GM19438 (cell line): Measurements from ENCODE around the gene TOM1L1.

Experiments
- ATAC-seq: cut with Tn5 transposase; IDR thresholded peaks from one replicate; pipeline ENCODE4 v1.9.1; 2021; ENCODE audit warnings: low read depth; ENCODE audit not compliant: unreplicated experiment

The TOM1L1 gene

DNA sequence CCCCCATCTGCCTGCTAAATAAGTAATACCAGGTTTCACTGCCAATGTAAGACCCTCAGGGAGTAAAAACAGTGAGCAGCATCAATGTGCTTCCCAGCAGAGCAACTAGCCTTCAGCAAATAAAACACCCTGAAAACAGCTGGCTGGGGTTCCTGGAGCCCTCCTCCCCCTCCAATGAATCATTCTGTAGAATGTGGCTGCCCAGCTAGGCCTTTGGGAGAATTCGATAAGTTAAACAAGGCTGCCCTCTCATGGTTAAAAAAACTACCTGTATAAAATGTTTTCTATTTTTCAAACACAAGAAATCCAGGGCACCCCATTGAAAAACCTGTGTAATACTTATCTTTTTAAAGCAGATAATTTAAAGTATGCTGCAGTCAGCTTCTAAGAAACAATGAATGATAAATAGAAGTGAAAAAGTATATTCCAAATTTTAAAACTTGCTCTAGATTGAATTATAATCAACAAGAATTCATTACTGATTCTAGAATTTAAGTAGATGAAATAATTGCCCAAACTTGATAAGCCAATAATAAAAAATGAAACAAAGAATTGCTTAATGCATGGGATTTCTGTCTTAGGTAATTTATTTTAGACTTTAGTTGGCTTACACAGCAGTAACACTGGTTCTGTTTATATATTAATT is 9.4 kb upstream of the TOM1L1 start:
- ATAC-seq, result no peak

DNA sequence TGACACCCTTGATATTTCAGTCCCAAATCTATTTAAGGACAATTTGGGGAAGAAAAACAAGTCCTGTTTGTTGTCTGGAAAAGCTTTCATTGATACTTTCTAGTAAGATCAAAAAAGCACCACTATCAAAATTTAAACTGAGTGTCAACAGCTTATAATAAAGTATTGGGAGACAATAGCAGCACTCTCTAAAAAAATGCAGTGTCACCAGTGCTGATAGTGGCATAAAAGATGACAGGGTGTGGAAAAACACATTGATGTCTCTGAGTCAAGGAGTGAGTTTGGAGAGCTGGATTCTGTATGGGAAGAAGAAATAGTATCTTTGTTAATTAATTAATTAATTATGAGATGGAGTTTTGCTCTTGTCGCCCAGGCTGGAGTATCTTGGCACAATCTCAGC is 8.3 kb upstream of the TOM1L1 start:
- ATAC-seq, result no peak

- no peak for ATAC-seq
Observed at GRCh38 chr17:54898576-54898975, 2.1 kb upstream of the TOM1L1 start.

DNA sequence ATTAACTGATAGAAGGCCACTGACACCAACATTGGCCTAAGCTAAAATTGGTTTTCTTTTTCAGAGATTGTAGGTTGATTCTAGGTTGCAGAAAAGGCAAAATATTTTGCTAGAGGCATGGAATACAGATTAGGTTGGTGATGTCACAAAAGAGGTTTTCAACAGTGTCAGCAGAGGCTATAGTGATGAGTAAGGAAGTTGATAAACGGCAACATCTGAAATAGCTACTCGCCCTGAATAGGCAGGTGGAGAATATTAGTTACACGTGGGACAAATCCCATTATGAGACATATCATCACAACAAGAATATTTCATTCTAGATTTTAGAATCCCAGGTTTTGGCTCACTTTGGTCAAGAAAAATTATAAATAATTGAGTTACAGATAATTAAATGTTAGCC is 1.5 kb upstream of the TOM1L1 start:
- ATAC-seq, result no peak

- no peak for ATAC-seq
Observed at GRCh38 chr17:54899721-54900456, 763 bp upstream of the TOM1L1 start.

GRCh38 chr17:54901230-54901822 is 674 bp downstream of the TOM1L1 start:
- ATAC-seq, result no peak

DNA sequence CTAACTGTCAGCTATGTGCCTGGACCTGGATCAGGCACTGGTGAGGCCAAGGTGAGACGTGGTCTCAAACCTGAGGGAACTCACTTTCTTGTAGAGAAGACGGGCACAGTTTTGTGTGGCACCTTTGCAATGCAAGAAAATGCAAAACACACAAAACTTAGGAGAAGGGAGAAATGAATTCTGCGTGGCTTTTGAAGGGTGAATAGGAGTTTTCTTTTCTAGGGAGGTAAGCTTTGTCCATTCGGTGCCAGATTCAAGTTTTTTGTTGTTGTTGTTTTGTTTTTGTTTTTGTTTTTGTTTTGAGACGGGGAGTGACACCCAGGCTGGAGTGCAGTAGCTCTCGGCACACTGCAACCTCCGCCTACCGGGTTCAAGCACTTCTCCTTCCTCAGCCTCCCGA is 1.4 kb downstream of the TOM1L1 start:
- ATAC-seq, result no peak

GRCh38 chr17:54902611-54903010 is 2.0 kb downstream of the TOM1L1 start:
- ATAC-seq, result no peak

- no peak for ATAC-seq
Observed at GRCh38 chr17:54903375-54903774, 2.7 kb downstream of the TOM1L1 start.

DNA sequence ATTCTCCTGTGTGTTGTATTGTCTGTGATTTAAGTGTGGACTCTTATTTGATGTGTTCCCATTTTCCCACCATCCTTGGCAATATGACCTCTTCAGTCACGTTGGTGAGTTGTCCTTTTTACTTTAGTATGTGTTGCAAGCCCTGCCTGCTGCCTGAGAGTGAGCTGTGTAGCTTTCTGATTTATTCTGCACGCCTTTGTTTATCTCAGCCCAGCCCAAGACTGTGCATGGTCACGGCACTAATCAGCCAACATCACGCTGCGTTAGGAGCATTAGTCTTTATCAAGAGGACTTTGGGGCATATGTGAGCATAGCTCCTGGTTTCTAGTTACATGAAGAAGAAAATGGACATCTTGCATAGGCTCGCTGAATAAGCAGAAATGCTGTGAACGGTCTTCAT is 6.0 kb downstream of the TOM1L1 start:
- ATAC-seq, result no peak

DNA sequence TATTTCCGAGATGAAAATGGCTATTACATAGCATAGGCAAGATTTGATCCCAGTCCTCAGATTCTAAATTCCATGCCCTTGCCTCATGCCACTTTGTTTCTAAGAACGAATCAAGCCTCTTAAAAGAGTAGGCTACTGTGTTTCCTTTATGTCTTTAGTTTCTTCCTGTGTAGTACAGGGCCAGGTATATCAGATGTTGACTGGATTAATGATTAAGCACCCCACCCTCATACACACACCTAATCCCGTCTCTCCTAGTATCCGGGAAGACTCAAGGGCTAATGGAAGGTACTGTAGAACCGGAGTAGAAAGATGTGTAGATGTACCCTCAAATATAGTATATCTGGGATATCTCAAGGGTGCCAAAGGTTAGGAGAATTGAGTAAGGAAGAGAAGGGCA is 6.7 kb downstream of the TOM1L1 start:
- ATAC-seq, result no peak

- ATAC-seq, result no peak
Observed at GRCh38 chr17:54909766-54910165, 9.1 kb downstream of the TOM1L1 start.

DNA sequence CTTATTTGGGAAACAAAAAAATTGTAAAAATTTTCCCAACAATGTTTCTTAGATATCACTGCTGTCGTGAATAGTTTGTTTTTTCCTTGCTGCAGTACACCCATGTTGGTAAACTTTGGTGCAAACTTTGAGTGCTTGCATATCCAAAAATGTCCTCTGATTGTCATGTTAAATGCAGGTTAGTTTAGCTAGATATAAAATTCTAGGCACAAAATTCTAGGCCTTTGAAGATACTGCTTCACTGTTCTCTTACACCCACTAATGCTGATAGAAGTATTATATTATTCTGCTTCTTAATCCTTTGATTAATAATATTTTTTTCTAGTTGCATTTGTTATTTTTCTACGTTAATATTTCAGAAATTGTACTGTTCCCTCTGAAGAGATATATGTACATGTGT is 16.1 kb downstream of the TOM1L1 start:
- no peak for ATAC-seq

DNA sequence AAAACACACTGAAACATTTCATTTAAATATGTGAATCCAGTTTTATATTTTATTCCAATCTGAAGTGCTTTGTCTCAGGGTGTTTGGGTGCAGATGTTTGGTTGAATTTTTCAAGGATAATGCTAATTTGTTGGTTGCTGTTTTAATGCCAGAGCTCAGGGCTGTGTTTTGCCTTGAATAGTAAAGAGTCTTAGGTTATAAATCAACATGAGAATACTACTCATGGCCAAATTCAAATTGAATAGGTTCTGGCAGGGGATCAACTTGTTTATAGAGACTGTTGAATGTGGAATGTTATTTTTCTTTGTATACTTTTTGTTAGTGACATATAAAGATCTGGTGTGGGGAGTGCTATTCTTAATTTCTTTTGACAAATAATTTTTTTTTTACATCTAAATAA is 18.8 kb downstream of the TOM1L1 start:
- no peak for ATAC-seq

GRCh38 chr17:54920819-54921218 is 20.2 kb downstream of the TOM1L1 start:
- ATAC-seq, result no peak

- ATAC-seq, result no peak
Observed at GRCh38 chr17:54924405-54924804, 23.8 kb downstream of the TOM1L1 start.

DNA sequence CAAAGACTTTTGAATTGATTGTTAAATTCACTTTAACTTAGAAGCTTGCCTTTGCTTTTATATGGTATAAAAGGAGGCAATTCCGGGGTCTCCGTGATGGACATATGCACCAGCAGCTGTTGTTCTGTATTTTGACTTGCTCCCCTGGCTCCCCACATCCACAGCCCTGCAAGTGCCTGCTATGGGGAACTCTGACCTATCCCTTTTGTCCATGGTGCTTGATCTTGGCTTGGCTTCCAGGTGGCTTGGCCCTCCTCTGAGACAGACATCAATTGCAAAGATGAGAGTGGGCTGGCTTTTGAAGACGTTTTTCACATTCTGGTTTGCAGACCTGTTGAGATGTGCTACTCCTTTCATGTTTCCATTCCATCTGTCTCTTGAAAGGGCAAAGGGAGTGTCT is 26.9 kb downstream of the TOM1L1 start:
- ATAC-seq, result no peak

GRCh38 chr17:54932711-54933110 is 32.1 kb downstream of the TOM1L1 start:
- ATAC-seq, result no peak

DNA sequence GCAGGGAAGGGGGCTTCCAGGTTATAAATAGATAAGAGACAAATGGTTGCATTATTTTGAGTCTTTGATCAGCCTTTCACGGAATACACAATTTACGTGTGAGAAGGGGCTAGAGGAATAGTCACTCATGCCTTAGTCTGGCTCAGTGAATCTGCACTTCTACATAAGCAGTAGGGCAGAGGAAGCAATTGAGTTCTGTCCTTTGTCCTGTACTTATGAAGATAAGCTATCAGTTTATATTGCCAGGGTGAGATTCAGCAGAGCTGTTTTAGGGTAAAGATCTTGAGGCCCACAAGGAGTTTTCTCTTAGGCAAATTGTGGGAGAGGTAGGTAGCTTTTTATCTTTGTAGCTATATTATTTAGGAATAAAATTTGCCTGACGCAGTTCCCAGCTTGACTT is 33.3 kb downstream of the TOM1L1 start:
- ATAC-seq, result no peak

- no peak for ATAC-seq
Observed at GRCh38 chr17:54935471-54935870, 34.8 kb downstream of the TOM1L1 start.

GRCh38 chr17:54937018-54937417 is 36.4 kb downstream of the TOM1L1 start:
- ATAC-seq, result no peak

DNA sequence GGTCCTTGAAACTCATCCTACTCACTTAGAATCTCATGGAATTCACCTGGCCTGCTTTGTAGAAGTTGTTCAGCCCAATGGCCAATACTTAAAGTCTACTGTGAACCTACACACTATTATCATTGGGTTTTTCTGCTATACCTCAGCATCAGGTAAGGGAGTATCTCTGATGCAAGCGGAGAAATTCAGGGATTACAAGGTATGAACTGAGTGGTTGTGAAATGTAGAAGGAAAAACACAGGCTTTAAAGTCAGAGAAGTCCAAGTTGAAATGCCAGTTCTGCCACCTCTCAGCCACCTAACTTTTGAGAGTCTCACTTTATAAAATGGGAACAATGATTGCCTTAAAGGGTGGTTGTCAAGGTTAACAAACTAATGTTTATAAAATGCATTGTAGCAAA is 36.8 kb downstream of the TOM1L1 start:
- ATAC-seq, result no peak
